Measurements from ENCODE around the gene SLC5A2.

Gene SLC5A2

GRCh38 chr16:31505483-31505882 lies 22.6 kb downstream of the SLC5A2 start:
- no peak for TF ChIP-seq CTCF (IDR thresholded peaks at IDR 0.05; ENCODE audit: low read depth, low read length)
- Histone ChIP-seq H3K36me3 (no peaks in the 10 kb centered on the region), H3K27me3 (ENCODE audit: insufficient read depth, low read depth, severe bottlenecking) (no peaks in the 10 kb centered on the region), H3K27ac (no peak overlapping the region), H3K9me3 (ENCODE audit: severe bottlenecking) (no peaks in the 10 kb centered on the region), H3K4me3 (ENCODE audit: low read depth, low read length) (no peak overlapping the region)
- no peak for DNase-seq

- no peaks in the 10 kb centered on the region for H3K36me3 ChIP-seq
- peak overlapping the region; percentile 76 for H3K4me3 ChIP-seq (ENCODE audit: low read depth, low read length)
- no peak for DNase-seq
- H3K27ac ChIP-seq = peak overlapping the region; percentile 85
- peaks cover 12% of the 10 kb centered on the region for H3K27me3 ChIP-seq (ENCODE audit: insufficient read depth, low read depth, severe bottlenecking)
- peaks cover 5% of the 10 kb centered on the region for H3K9me3 ChIP-seq (ENCODE audit: severe bottlenecking)
- no peak for TF ChIP-seq CTCF (IDR thresholded peaks at IDR 0.05; ENCODE audit: low read depth, low read length)
These were observed 24.6 kb downstream of the SLC5A2 start for GRCh38 chr16:31507617-31507928.

GRCh38 chr16:31507929-31508705 lies 25.2 kb downstream of the SLC5A2 start, which contains the start of gene RUSF1:
Gene RUSF1, minus strand, starts transcription at chr16:31508391. Its CDS starts 18 bp downstream, at chr16:31508373.
- TF ChIP-seq CTCF (IDR thresholded peaks at IDR 0.05; ENCODE audit: low read depth, low read length) = no peak
- Histone ChIP-seq H3K27me3 (ENCODE audit: insufficient read depth, low read depth, severe bottlenecking) (peaks cover 18% of the 10 kb centered on the region), H3K36me3 (no peaks in the 10 kb centered on the region), H3K4me3 (ENCODE audit: low read depth, low read length) (peak within 1 kb of the TSS; percentile 76), H3K9me3 (ENCODE audit: severe bottlenecking) (peaks cover 8% of the 10 kb centered on the region), H3K27ac (peak within 1 kb of the TSS; percentile 85)
- peak; percentile 89 for DNase-seq

GRCh38 chr16:31508706-31509195 lies 25.8 kb downstream of the SLC5A2 start:
- TF ChIP-seq CTCF (IDR thresholded peaks at IDR 0.05; ENCODE audit: low read depth, low read length) = no peak
- no peaks in the 10 kb centered on the region for H3K36me3 ChIP-seq
- H3K27ac ChIP-seq = peak overlapping the region; percentile 85
- DNase-seq = no peak
- peak overlapping the region; percentile 76 for H3K4me3 ChIP-seq (ENCODE audit: low read depth, low read length)
- H3K9me3 ChIP-seq (ENCODE audit: severe bottlenecking) = peaks cover 8% of the 10 kb centered on the region
- H3K27me3 ChIP-seq (ENCODE audit: insufficient read depth, low read depth, severe bottlenecking) = peaks cover 23% of the 10 kb centered on the region

GRCh38 chr16:31513126-31513525 lies 30.2 kb downstream of the SLC5A2 start:
- Histone ChIP-seq H3K27ac (no peak overlapping the region), H3K27me3 (ENCODE audit: insufficient read depth, low read depth, severe bottlenecking) (peaks cover 57% of the 10 kb centered on the region), H3K9me3 (ENCODE audit: severe bottlenecking) (peaks cover 13% of the 10 kb centered on the region), H3K36me3 (no peaks in the 10 kb centered on the region), H3K4me3 (ENCODE audit: low read depth, low read length) (no peak overlapping the region)
- TF ChIP-seq CTCF (IDR thresholded peaks at IDR 0.05; ENCODE audit: low read depth, low read length) = no peak
- DNase-seq = no peak
